Stimulated activated CD8-positive, alpha-beta memory T cell treated with anti-CD3 and anti-CD28 coated beads, Interleukin-4, amount 100 ng/mL, for 48 hours (primary cell): Measurements from ENCODE around the gene KLHL1.

ENCODE experiments used
- DNase-seq: peaks from one replicate; pipeline ENCODE4 v3.0.0-alpha.2; 2020

KLHL1 gene

DNA sequence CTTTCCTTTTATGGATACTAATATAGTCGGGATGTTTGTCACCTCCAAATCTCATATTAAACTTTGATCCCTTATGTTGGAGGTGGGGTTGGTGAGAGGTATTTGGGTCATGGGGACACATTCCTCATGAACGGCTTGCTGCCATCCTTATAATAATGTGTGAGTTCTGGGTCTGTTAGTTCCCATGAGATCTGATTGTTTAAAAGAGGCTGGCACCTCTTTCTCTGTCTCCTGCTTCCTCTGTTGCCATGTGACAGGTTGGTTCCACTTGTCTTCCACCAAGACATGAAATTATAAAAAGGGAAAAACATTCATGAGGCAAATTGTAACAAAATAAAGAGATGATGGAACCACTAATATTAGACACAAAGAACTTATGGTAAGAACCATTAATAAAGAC is 108.4 kb downstream of the KLHL1 start:
- DNase-seq, result no peak

DNA sequence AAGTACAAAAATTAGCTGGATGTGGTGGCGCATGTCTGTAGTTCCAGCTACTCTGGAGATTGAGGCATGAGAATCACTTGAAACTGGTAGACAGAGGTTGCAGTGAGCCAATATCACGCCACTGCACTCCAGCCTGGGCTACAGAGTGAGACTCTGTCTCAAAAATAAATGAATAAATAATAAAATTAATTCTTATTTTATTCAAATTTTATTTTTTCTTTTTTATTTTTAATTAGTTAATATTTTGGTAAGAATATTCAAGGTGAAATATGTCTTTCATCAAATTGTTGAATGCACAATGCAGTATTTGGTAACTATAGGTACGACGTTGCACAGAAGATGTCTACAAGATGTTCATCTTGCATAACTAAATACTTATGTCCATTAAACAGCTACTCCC is 111.2 kb downstream of the KLHL1 start:
- no peak for DNase-seq

DNA sequence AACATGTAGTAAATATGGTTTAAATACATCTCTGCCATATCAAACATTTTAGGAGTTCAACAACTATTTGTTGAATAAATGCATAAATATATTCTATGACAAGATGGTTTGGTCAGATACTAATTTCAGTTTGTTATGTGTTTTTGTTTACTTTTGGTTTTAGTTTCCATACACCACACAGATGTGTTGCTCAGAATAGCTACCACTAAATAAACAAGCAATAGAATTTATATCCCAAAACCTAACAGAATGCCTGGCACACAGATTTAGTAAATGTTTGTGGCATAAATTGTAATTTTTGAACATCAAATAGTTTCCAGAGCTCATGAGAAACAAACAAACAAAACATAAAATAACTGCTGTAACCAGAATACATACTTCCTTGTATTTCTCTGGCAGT is 127.5 kb downstream of the KLHL1 start:
- no peak for DNase-seq

DNA sequence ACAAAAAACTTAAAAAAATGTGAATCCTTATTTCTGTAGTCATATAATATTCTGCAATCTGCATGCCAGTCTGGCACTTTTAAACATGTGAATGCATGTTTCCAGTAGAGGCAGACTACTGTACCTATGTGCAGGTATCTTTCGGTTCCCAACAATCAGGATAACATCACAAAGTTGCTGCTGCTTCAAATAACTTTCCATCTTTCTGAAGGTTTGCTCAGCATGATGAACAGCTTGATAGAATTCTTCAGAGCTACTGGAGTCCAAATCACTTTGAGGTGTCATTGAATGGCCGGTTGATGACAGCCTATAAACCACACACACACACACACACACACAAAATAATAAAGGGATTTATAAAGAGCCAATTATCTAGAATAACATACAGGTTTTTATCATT is 132.8 kb downstream of the KLHL1 start:
- no peak for DNase-seq

DNA sequence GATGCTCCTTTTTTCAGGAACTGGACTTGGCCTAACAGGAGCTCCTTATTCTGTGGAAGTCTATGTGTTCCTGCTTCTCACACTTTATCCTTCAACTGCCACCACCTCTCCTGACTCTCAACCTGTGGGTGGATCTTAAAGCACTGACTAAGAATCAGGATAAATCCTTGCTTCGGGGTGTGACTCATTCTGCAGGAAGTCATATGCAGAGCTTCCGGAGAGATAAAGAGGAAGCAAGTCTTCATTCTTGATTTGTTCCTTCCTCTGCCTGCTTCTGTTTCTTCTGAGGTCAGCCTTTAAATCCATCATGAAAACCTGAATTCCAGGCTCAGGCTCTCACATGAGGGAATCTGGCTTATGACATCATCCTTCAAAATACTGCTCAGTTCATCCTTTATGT is 137.7 kb downstream of the KLHL1 start:
- DNase-seq, result no peak

DNA sequence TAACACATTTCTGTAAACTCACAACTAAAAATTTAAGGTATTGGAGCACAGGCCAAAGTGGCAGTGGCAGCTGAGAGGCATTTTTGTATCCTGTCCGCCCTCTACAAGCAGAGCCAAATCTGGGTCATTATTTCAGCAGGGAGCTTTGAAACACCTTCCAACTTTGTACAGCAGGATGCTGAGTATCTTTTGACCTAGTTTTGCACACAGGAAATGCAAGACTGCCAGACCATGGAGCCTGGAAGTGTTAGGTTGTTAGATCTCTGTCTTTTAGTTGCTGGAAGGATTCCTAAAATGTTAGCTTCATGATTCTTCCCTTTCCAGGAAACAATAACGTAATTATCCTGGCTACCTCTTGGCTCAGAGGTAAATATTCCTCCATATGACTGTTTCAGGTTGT is 149.2 kb downstream of the KLHL1 start:
- no peak for DNase-seq

DNA sequence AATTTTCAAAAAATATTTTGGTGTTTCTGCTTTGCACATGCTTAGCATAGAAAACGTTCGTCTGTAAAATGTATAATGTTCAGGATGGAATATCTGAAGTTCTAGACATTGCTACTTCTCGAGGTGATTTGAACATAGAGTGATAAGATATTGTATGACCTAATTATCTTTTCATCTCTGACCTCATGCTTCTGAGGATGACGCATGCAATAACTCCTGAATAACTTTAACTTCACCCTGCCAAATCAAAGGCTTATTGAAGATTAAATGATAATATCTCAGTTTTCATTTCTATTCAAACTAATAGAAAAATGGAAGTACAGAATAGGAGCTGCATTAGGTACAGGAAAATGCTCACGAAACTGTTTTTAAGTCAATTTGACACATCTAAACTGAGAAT is 151.4 kb downstream of the KLHL1 start:
- no peak for DNase-seq

DNA sequence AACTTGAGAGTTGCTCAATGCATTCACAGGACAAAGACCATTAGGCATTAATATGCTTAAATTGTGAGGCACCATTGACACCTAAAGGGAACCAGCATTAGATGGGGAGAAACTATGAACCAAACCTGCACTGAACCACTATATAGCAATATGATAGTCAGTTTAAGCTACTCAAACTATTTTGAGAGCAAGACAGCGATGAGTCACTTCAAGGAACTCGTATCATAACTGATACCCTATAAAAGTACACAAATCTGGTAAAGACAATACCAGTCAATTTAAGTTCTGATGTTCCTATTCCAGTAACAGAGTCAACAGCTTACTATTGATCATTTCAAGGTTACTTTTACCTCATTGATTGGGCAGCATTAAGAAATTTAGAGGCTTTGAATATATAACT is 151.9 kb downstream of the KLHL1 start:
- no peak for DNase-seq

DNA sequence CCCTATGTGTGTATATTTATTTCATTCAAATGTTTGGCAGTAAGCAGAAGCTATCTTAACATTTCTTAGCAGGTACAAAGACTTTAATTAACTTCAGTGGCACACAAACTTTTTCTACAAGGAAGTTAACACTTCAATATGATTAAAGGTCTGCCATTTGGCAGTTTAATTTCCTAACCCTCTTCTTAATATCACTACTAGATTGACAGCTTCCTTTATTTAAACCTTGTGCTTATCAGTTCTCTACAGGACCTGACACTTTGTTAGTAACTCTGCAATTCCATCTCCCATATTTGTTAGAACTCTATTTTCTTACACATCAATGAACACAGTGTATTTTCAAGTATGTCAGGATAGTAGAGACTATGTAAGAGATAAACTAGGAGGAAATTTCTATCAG is 153.0 kb downstream of the KLHL1 start:
- DNase-seq, result no peak

DNA sequence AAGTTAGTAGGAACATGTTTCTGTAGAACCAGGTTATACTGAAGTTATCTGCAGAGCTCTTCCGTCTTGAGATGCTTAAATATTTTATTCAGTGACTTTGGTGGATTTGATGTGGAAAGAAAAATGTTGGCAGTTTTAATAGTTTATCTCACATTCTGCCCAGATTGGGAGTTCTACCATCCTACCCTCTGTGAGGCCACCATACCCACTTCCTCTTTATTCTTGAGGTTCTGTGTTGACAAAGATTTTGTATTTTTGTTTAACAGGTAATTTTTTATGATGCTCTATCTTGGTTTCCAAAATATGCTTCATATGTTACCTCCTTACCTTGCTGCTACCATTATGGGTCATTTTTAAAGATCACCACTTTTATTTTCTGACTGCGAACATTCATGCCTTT is 156.8 kb downstream of the KLHL1 start:
- no peak for DNase-seq

DNA sequence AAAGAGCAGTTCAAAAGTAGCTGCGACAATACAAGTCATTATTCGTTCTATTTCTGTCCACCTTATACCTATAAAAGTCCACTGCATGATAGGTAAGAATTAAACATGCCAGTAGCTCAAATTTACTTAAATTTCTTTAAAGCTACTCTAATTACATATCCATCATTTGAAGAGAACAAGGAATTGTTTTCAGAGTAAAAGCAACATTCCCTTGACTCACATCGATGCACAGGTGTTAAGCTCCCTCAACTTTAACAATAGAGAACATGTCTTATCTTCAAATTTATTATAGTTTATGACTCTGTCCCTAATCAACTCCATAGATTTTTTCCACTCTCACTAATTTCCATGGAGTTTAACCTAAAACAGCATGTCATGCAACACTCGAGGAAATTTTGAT is 158.1 kb downstream of the KLHL1 start:
- DNase-seq, result no peak

DNA sequence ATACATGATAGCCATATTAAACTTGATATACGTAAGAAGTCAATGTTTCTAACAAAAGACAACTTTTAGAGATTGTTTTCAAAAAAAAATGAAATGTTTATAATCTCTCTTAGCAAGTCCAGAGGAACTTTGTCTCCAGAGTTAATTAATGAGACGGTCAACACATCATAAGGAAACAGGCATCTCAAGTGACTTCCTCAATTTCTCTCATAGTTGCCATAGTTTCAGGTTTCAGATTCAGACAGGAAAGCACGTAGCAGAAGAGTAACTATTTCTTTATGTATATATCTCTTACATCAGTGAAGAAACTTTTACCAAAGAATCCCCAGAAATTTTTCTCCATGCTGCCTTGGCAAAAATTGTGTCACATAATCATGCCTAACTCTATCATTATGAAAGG is 160.2 kb downstream of the KLHL1 start:
- DNase-seq, result no peak

DNA sequence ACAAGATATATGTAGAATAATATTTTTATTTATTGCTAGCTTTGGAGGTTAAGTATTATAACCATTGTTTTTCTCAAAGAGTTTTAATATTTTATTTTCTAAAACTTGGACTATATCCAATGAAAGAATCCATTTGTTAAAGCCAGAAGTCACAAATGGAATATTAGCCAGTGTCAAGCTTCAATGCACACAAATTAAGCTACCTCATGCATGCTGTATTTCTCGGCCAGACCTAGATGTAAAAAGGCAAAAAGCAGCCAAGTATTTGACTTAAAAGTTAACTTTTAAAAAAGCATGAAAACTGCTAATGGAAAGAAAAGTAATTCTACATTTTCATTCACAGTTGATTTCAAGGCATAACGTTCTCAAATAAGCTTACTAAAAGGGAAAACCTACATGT is 160.7 kb downstream of the KLHL1 start:
- DNase-seq, result no peak

DNA sequence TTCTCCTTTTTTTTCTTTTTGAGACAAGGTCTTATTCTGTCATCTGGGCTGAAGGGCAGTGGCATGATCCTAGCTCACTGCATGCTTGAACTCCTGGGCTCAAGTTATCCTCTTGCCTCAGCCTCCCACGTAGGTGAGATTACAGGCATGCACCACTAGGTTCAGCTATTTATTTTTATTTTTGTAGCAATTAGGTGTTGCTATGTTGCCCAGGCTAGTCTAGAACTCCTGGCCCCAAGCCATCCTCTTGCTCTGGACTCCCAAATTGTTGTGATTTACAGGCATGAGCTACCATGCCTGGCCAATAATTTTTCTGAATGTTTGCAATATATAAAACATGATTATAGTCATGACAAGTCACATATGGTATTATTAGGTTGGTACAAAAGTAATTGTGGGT is 161.7 kb downstream of the KLHL1 start:
- DNase-seq, result no peak

DNA sequence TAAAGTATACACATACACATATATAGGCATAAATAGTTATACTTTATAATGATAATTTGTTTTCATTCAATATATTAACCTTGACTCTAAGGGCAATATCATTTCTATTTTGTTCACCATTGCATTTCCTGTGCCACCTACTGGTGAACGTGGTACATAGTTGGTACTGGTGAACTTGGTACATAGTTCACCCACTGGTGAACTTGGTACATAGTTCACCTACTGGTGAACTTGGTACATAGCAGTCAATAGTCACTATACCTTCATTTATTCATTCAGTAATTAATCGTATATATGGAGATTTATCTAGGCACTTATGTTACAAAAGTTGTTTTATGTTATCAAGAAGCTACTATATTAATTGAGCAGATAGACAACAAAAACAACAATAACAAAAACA is 173.2 kb downstream of the KLHL1 start:
- no peak for DNase-seq

DNA sequence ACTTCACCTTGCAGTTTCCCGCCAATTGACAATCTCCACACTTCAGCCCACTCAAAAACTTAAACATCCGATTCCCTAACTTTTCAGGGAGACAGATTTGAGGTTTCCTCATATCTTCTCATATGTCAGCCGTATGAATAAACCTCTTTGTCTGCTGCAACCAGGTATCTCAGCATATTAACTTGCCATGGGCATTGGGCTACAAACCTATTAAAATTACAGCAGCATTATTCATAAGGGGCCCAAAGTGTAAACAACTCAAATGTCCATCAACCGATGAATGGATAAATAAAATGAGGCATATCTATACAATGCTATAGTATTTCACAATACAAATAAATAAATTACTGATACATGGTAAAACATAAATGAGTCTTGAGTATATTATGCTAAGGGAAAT is 180.0 kb downstream of the KLHL1 start:
- no peak for DNase-seq

DNA sequence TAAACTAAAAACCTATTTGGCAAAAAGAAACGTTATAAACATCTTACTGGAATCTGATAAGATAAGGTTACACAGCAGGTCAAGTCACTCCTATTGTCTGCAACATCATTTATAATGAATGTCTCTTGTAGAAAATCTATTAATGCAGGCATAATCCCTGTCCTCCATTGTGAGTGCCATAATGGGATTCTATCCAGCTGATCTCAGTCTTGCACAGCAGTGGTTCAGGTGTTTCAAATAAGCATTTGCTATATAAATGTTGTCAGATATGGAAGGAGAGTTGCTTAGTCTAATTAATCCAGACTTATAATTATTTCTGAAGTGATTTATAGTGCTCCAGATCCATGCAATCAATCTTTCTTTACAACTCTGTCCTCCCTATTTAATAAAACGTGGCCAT is 187.1 kb downstream of the KLHL1 start:
- DNase-seq, result no peak

DNA sequence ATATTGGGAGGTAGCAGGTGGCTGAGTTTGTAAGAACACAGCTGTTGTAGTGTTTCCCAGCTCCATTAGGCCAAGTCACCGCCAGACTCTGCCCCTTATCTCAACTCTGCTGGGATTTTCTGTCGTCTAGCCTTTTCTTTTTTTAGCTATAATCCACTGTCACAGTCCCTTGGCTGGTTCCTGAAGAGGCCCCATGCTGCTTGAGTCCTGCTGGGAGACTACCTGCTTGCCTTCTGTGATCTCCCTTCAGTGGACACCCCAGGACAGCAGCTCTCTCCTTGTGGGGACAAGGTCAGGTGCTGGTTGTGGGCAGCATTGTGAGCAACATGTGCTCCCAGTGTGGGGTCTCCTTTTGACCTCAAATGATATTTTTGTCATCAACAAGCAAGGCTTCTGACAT is 195.6 kb downstream of the KLHL1 start:
- DNase-seq, result no peak

DNA sequence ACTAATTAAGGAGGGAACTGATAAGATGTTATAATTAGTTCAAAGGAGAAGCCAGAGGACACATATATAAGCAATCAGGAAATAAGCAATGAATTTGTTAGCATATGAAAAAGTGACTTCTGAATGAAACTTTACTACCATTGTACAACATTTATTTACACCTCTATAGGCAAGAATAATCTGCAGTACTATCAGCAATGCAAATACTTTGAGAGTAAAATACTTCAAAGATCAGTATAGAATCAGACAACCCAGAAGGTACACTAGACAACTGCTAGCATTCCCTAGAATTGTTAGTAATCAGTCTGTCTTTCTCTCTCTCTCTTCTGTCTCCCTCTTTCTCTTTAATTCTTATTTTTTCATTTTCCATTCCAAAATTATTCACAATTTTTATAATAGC is 197.5 kb downstream of the KLHL1 start:
- DNase-seq, result no peak

DNA sequence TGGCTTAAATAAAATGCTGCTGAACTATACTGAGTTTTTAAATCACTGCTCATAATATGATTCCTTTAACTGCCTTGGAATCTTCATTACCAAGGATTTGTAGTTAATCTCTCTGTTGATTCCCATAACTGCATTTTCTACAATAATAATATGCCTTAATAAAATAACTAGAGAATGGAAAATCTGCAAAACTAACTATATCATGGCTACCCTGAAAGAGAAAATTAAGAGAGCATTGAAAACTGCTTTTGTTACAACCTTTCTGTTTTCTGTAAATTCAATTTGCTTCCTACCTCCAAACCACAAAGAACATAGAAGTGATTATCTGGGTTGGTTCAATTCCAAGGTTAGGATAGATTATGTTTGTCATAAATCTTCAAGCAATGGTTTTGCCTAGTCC is 203.5 kb downstream of the KLHL1 start:
- DNase-seq, result no peak

DNA sequence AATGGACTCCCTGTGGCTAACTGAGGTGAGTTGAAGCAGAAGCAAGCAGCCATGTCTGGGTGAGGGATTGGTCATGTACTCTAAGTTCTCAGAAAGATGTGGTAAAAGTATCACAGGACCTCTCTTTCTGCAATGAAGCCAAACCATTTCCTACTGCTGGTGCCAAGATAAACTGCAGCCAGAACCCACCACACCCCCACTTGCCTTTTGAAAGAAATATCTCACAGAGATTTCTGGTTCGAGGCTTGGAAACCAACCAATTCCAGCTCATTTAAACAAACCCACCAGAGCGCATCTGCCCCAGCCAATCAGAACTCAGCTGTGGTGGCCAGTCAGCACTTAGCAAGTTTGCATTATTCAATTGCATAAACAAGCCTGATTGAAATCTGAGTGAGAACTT is 205.2 kb downstream of the KLHL1 start:
- no peak for DNase-seq

DNA sequence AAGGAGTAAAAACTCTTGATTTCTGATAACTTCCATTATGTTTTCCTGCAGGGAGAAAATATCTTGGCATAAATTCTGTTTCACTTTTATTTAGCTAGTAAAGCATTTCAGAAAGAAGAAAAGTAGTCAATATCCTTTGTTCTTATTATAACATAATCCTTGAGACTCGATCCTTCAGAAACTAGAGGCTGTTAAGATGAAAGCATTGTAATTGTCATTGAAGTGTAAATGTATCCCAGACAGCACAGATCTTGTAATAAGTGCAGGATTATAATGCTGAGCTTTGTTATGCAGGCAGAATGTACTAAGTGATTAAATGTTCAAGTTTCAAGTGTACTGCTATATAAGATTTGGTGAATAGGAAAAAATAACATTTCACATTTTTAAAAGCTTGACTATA is 225.8 kb downstream of the KLHL1 start:
- DNase-seq, result no peak

DNA sequence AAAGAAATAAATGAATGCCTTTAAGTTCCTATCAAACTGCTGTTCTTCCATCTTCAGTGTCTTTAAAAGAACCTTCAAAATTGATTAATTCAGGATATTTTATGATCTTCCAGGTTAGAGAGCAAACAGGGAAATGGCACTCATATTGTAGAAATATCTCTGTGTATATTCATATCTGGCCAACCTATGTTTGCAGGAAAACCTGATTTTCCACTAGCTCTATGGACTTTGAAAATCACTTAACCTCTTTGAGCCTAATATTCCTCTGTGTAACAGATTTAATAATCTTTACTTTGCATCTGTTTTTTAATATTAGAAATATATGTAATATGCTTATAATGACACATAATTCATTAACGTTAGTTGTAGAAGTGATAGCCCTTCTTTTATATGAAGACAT is 228.3 kb downstream of the KLHL1 start:
- DNase-seq, result no peak

DNA sequence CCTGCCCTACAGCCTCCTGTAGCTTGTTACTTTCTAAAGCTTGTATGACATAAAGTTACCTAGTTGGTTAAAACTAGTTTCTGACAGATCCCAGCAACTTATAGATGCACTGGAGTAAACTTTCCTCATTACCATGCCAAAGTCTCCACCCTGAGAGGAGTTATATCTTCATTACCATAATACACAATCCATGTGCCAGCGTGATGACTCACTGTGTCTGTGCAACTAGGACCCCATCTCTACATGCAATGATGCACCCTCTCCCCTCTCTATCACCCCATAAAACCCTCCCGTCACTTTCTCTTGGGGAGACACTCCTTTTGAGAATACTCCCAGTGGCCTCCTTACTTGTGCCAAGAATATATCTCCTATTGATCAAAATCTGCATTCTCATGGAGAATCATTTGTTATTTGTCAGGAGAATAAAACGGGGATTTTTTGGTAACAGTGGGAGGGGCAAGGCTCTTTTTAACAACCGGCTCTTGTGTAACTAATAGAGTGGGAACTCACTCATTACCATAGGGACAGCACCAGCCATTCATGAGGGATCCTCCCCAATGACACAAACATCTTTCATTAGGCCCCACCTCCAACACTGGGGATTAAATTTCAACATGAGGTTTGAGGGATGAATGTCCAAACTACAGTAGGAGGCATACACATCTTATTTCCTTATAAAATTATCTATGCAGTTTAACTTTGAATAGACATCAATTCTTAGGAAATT is 235.8 kb downstream of the KLHL1 start:
- no peak for DNase-seq

DNA sequence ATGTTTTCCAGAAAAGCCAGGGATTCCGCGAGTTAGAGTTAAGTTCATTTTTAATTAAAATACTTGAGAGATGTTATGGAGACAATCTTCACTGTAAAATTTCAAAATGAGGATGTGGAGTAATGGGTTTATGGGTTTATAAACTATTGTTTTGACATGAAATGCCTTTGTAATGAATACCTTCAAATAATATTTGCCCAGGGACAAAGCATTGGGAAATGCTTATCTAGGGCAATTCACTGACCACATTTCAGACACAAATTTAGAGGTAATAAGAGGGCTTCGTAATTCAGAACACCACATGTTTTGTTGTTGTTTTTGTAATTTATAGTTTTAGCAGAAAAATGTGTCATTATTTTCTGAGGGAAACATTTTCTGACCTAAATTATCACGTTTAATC is 241.7 kb downstream of the KLHL1 start:
- no peak for DNase-seq
